Measurements from ENCODE around the gene SEC16B. TPM values are rescaled to one million over a fixed set of nuclear protein-coding genes. Genes with fewer than 3 reads are reported as not detected.

SEC16B gene
- total RNA-seq, 1 experiment from 2014 or later: 0.39 TPM

DNA sequence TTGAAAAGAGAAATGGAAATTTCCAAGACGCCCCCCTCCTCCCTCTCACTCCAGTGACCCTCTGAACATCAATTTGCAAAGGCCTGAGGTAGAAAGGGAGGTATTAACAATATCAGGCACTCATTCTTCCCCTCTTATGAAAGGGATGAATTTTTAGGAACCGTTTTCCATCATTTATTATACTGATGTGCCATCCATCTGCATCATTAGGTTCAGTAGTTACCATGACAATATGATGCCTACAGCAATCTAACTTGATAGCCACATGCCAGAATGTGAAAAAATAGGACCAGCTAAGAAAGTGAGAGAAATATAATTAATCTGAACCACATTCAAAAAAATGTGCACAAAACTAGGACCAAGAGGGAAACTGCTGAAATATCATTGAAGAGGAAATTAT, 40.9 kb downstream of the SEC16B start:
- Histone ChIP-seq H3K4me1 (ENCODE audit: control insufficient read depth, insufficient read depth, low read length) (no peaks in the 10 kb centered on the region), H3K27ac (ENCODE audit: low read length) (no peak overlapping the region), H3K36me3 (ENCODE audit: control insufficient read depth, insufficient read depth, low read length) (no peaks in the 10 kb centered on the region), H3K4me3 (ENCODE audit: low read depth in 2 of 2, low read length in 2 of 2) (no peak overlapping the region), H3K9me3 (ENCODE audit: control insufficient read depth, insufficient read depth, low read depth, low read length) (no peaks in the 10 kb centered on the region), H3K27me3 (ENCODE audit: control insufficient read depth, insufficient read depth, low read length) (no peaks in the 10 kb centered on the region)
- TF ChIP-seq, protein P1, sequence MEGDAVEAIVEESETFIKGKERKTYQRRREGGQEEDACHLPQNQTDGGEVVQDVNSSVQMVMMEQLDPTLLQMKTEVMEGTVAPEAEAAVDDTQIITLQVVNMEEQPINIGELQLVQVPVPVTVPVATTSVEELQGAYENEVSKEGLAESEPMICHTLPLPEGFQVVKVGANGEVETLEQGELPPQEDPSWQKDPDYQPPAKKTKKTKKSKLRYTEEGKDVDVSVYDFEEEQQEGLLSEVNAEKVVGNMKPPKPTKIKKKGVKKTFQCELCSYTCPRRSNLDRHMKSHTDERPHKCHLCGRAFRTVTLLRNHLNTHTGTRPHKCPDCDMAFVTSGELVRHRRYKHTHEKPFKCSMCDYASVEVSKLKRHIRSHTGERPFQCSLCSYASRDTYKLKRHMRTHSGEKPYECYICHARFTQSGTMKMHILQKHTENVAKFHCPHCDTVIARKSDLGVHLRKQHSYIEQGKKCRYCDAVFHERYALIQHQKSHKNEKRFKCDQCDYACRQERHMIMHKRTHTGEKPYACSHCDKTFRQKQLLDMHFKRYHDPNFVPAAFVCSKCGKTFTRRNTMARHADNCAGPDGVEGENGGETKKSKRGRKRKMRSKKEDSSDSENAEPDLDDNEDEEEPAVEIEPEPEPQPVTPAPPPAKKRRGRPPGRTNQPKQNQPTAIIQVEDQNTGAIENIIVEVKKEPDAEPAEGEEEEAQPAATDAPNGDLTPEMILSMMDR (IDR thresholded peaks at IDR 0.05): no peak
- TF ChIP-seq TCF7L2 (IDR thresholded peaks at IDR 0.05; ENCODE audit: low read depth, low read length) (no peak), SIN3A (IDR thresholded peaks at IDR 0.05; ENCODE audit: borderline replicate concordance, insufficient read depth, low read depth, low read length) (no peak), POLR2AphosphoS5 (IDR thresholded peaks at IDR 0.05; ENCODE audit: low read depth, low read length) (no peak)
- TF ChIP-seq, protein P2, sequence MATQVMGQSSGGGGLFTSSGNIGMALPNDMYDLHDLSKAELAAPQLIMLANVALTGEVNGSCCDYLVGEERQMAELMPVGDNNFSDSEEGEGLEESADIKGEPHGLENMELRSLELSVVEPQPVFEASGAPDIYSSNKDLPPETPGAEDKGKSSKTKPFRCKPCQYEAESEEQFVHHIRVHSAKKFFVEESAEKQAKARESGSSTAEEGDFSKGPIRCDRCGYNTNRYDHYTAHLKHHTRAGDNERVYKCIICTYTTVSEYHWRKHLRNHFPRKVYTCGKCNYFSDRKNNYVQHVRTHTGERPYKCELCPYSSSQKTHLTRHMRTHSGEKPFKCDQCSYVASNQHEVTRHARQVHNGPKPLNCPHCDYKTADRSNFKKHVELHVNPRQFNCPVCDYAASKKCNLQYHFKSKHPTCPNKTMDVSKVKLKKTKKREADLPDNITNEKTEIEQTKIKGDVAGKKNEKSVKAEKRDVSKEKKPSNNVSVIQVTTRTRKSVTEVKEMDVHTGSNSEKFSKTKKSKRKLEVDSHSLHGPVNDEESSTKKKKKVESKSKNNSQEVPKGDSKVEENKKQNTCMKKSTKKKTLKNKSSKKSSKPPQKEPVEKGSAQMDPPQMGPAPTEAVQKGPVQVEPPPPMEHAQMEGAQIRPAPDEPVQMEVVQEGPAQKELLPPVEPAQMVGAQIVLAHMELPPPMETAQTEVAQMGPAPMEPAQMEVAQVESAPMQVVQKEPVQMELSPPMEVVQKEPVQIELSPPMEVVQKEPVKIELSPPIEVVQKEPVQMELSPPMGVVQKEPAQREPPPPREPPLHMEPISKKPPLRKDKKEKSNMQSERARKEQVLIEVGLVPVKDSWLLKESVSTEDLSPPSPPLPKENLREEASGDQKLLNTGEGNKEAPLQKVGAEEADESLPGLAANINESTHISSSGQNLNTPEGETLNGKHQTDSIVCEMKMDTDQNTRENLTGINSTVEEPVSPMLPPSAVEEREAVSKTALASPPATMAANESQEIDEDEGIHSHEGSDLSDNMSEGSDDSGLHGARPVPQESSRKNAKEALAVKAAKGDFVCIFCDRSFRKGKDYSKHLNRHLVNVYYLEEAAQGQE (IDR thresholded peaks at IDR 0.05; ENCODE audit: insufficient read depth in 1 of 2, low read depth in 2 of 2, low read length in 1 of 2): no peak
- in situ Hi-C loops (cut with HindIII; ENCODE audit: low pct_unique_long_range_greater_than_20kb, low sequenced_read_pairs): no loop called here
- CTCF ChIA-PET: no interaction called here
- BruUV-seq (replicated peaks): no TSS peak
- intact Hi-C loops (cut with micrococcal nuclease; ENCODE audit: unreplicated experiment): no loop called here
- DNase-seq (ENCODE audit: low read depth, low spot score) (no peak), ATAC-seq (no peak)
- POLR2A ChIA-PET: no interaction called here

DNA sequence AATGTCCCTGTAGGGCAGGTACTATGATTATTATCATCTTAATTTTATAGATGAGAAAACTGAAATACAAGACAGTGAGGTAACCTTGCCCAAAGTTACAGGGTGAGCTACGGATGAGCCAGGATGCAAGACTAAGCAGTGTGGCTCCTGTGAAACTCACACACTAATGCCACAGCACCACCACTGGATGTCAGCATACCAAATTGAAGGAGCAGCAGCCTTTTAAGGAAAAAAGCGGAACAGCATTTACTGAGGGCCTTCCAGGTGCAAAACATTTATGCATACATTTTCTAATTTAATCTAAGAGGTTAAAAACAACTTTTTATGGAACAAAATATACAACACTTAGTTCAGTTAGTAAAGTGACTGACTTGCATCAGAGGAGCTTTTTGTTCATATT, 41.7 kb downstream of the SEC16B start:
- POLR2A ChIA-PET: no interaction called here
- Histone ChIP-seq H3K27ac (ENCODE audit: low read length) (no peak overlapping the region), H3K27me3 (ENCODE audit: control insufficient read depth, insufficient read depth, low read length) (no peaks in the 10 kb centered on the region), H3K4me3 (ENCODE audit: low read depth in 2 of 2, low read length in 2 of 2) (no peak overlapping the region), H3K9me3 (ENCODE audit: control insufficient read depth, insufficient read depth, low read depth, low read length) (no peaks in the 10 kb centered on the region), H3K36me3 (ENCODE audit: control insufficient read depth, insufficient read depth, low read length) (no peaks in the 10 kb centered on the region), H3K4me1 (ENCODE audit: control insufficient read depth, insufficient read depth, low read length) (no peaks in the 10 kb centered on the region)
- DNase-seq (ENCODE audit: low read depth, low spot score) (no peak), ATAC-seq (no peak; the same call in 1 of the 2 replicates)
- BruUV-seq (replicated peaks): no TSS peak
- in situ Hi-C loops (cut with HindIII; ENCODE audit: low pct_unique_long_range_greater_than_20kb, low sequenced_read_pairs): no loop called here
- TF ChIP-seq TCF7L2 (IDR thresholded peaks at IDR 0.05; ENCODE audit: low read depth, low read length): no peak
- TF ChIP-seq, protein P1 (IDR thresholded peaks at IDR 0.05): peak; percentile 31
- CTCF ChIA-PET: no interaction called here
- intact Hi-C loops (cut with micrococcal nuclease; ENCODE audit: unreplicated experiment): no loop called here

All from Panc1 (cell line).